CD4-positive, alpha-beta T cell treated with Interleukin-21 for 1 hour (primary cell): ENCODE results near the gene BANP.
A peak's percentile ranks its signal among the peaks of the same experiment; 100 is the strongest.
"Not testable (repeated sequence)": the region's sequence is repeated elsewhere in the genome, so short reads cannot be mapped to it uniquely, and the experiment has no call there.

Source experiments
- DNase-seq: peaks from one replicate; pipeline ENCODE4 v3.0.0-alpha.2; 2020

Gene BANP

DNA sequence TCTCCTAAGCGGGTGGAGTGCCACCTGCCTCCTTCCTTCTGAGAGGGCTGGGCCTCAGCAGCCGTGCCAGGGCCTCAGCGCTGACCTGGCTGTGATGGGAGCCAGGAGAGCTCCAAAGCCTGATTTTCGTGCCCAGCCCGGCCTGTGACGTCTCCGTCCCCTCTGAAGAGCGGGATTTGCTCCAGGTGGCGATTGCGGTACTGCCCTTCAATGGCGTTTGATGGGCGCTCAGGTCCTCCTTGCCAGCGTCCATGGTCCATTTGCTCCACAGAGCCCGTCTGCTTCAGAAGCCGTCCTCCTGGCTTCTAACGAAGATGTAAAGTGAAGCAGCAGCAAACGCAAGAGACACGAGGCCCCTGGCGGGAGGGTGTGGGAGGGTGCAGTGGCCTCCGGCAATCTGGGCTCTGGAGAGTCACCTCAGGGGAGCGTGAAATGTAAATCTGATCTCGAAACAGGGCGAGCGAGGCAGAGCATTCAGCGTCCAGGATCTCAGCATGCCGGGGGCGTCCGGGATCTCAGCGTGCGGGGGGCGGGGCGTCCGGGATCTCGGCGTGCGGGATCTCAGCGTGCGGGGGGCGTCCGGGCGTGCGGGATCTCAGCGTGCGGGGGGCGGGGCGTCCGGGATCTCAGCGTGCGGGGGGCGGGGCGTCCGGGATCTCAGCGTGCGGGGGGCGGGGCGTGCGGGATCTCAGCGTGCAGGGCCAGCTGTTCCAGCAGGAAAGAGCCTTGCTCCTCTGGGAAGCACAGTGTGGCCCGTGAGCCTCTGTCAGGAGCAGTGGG, 68.0 kb downstream of the BANP start:
- DNase-seq, result not testable (repeated sequence)

GRCh38 chr16:88019821-88020515, 68.7 kb downstream of the BANP start:
- no peak for DNase-seq

- DNase-seq, result no peak
Observed at GRCh38 chr16:88020516-88020885, 69.3 kb downstream of the BANP start.

GRCh38 chr16:88021041-88021970, 70.1 kb downstream of the BANP start:
- not testable (repeated sequence) for DNase-seq

DNA sequence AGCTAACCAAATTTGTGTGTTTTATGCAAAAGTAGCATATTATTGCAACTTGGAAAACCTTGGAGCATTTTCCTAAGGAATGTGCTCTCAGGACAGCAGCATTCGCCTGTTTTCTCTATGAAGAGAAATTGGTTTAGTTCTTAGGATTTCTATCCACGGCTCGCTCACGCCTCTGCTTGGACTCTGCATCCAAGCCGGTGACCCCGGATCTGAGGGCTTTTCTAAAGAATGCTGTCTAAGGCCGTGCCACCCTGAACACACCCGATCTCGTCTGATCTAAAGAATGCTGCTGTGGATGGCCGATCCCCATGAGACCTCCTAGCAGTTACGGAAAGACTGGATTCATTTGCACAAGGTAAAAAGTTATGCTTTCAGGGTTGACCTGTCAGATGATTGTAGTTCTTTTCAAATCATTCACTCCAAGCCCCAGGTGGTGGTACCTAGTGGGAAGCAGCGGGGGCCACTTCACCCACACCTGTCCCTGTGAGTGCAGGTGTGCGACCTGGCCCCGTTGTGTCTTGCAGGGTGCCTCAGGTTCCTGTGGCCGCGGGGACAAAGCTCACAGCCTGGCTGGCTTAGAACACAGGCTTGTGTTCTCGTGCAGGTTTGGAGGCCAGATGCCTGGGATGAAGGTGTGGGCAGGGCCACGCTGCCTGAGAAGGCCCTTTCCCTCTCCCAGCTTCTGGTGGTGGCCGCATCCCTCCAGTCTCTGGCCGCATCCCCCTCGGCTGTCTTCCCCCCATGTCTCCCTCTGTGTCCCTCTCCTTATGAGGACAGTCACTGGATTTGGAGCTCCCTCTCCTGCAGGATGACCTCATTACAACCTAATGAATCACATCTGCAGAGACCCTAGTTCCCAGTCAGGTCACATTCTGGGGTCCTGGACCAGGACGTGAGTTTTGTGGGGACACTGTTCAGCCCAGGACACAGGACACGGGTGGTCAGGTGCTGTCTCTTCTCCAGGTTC, 71.1 kb downstream of the BANP start:
- DNase-seq, result no peak

DNA sequence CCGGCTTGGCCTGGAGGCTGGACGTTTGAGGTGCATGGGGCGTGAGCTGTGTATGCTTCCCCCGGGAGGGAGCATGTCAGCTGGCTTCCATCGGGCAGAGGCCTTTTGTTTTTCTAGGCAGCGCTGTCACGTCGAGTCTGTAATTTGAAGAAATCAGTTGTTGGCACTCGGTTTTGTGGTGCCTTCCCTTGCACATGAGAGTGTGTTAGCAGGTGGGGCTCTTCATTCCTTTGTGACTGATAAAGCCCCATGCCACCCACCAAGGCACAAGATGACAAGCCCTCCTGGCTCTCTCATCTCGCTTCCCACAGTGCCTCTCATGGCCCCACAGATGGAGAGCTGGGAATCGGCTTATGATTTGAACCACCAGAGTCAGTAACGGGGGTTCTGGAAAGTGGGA, 72.1 kb downstream of the BANP start:
- DNase-seq, result no peak

DNA sequence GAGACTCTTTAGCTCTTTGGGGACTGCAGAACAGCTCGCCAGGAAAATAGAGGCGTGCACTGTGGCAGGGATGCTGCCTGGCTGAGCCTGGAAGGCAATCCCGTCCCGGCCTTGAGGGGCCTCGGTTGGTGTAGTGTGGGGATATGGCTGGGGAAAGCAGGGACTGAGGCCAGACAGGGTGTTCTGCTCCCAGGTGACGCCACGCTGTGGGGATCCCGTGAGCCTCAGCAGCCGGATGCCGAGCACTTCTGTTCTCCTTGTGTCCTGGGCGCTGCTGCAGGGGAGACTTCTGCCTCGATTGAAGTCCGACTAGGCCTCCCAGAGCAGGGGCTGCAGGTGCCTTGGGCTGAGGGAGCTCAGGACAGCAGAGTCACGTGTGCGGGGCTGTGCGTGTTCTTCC, 72.6 kb downstream of the BANP start:
- DNase-seq, result no peak

- not testable (repeated sequence) for DNase-seq
Observed at GRCh38 chr16:88024491-88025085, 73.4 kb downstream of the BANP start.

- peak; percentile 8 for DNase-seq
Observed at GRCh38 chr16:88025086-88025492, 73.9 kb downstream of the BANP start.

DNA sequence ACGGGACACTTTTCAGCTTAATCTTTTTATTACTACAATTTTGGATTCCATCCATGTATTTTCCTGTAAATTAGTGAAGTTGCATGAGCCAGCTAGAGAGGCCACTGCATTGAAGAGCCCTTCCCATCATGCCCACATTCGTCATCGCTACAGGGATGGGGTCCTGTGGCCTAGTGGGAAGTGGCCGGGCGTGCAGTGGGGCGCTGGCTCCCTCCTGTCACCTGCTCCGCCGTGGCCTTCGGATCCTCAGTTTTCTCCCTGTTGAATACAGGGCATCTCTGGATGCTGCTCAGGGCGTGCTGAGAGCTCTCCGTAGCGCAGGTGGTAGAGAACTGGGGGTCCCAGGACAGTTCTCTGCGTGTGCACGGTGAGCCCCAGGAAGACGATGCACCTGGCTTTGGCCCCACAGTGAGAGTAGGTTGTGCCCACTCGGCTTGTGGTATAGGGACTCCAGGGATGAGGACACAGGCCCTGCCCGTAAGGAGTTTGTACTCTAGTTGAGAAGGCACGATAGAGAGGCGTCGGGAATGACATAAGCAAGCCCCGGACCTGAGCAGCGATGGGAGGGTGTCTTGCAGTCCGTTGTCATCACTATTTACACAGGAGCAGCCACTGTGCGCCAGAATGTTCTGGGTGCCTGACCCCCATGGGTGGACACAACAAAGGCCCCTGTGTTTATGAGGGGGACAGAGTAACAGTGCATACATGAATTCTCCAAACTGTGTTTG, 74.8 kb downstream of the BANP start:
- DNase-seq, result not testable (repeated sequence)

DNA sequence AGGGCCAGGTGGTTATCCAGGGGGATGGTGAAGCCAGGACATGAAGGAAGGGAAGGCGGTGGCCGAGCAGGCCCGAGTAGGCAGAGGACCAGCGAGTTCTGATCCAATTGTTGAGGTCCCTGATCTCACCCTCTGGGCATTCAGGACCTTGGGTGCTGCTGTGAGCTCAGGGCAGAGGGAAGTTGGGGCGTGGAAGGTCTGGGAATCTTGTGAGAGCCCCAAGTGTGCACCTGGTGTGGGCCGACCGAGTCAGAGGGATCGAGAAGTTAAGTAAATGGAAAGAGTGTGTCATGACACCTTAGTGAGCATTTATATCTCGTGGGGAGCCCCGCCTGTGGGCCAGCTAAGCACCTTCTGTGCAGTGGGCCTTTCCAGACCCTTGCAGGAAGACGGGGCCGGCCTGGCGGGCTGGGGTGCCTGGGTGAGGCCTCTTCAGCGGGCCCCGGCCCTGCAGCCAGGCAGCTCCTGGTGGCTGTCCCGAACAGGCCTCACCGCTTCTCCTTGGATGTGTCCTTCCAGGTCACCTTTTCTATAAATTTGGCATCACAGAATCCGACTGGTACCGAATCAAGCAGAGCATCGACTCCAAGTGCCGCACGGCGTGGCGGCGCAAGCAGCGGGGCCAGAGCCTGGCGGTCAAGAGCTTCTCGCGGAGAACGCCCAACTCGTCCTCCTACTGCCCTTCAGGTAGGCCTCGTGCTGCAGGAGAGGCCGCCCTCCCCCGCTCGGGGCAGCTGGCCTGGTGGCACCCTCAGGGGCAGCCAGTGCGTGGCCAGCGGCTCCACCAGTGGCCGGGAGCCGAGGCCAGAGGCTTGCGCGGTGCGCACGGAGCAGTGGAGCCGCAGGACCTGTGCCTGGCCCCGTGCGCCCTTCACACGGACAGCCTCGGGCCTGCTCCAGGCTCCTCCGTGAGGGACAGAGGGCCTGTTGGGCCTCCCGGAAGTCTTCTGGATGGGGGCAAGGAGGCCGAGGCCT, 76.0 kb downstream of the BANP start:
- no peak for DNase-seq

- DNase-seq, result not testable (repeated sequence)
Observed at GRCh38 chr16:88028177-88028930, 77.1 kb downstream of the BANP start.

DNA sequence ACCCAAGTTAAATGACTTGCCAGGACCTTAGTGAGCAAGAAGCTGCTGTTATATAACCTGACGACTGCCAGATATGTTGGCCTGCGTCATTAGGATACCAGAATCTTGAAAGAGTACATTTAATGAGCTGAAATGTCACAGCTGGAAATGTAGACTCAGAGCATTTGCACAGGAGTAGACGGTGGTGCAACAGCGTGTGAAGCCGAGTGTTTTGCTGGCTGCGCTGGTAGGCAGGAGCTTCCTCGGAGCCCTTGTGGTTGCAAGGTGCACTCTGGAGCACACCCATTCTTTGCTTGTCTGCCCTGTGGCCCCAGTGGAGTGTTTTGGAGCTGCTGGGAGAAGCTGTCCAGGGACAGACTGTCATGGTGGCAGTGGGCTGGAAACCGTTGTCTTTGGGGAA, 79.3 kb downstream of the BANP start:
- no peak for DNase-seq

GRCh38 chr16:88030961-88031360, 79.7 kb downstream of the BANP start:
- DNase-seq, result not testable (repeated sequence)

DNA sequence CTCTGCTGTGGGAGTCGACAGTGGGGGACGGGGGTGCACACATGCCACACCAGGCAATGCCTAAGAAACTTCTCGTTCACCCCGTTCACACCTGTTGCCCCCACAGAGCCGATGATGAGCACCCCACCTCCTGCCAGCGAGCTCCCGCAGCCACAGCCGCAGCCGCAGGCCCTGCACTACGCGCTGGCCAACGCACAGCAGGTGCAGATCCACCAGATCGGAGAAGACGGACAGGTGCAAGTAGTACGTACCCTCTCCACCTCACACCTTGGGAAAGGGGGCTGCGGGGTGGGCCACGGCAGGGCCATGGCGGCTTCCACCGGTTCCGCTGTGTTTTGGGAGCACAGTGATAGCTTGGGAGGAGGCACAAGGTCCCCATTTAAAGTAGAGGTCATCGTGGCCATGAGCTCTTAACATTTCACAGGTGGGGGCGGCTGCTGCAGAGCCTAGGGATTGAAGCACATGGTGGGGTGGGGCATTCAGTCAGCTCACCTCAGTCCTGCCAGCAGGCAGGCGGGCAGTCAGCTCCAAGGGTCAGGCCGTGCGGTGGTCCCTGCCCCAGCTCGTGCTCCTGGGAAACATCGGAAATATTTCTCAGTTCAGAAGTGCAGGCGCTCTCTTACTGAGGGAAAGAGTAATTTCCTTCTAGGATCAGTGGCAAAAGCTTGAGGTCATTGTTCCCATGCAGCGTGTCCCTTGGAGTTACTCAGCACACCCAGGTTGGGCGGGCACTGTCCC, 81.9 kb downstream of the BANP start:
- DNase-seq, result not testable (repeated sequence)

GRCh38 chr16:88034770-88035169, 83.5 kb downstream of the BANP start:
- DNase-seq, result no peak

GRCh38 chr16:88035292-88035691, 84.1 kb downstream of the BANP start:
- no peak for DNase-seq
